ENCODE data around the gene NEB. TPM values are rescaled to one million over a fixed set of nuclear protein-coding genes. Genes with fewer than 3 reads are reported as not detected.
A peak's percentile ranks its signal among the peaks of the same experiment; 100 is the strongest.

The NEB gene
- total RNA-seq, 1 donor from 2014 or later, result 0.39 TPM

DNA sequence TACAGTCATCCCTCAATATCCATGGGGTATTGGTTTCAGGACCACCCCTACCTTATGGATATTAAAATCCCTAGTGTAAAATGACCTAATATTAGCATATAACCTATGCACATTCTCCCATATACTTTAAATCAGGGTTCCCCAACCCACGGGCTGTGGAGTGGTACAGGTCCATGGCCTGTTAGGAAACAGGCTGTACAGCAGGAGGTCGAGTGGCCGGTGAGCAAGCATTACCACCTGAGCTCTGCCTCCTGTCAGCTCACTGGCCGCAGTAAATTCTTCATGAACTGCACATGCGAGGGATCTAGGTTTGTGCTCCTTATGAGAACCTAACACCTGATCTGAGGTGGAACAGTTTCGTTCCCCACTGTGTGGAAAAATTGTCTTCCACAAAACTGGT, 250.7 kb downstream of the NEB start:
- no peak for DNase-seq (ENCODE audit: low read depth in 2 of 2)

DNA sequence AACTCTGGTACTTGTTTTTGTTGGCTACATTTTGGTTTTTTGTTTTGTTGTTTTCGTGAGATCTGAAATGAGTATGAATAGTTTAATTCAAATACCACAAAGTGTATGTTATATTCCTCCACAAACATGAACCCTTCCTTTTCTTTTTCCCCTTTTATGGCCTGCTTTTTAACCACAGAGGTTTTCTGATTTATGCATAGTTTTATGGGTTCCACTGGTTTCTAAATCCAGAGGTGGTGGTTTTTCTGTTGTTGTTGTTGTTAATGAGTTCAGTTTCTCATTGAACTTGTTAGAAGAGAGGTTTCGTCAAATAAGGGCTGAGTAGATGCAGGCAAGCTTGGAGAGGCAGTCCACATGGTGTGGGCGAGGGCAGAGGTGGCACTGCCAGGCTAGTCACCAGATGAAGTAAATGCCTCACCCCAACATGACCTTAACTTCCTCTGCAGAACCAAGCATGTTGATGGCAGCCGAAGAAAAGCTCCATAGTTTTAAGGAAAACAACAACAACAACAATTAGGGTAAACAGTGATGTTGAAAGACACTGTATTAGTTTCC, 252.0 kb downstream of the NEB start:
- no peak for DNase-seq (ENCODE audit: low read depth in 2 of 2)

DNA sequence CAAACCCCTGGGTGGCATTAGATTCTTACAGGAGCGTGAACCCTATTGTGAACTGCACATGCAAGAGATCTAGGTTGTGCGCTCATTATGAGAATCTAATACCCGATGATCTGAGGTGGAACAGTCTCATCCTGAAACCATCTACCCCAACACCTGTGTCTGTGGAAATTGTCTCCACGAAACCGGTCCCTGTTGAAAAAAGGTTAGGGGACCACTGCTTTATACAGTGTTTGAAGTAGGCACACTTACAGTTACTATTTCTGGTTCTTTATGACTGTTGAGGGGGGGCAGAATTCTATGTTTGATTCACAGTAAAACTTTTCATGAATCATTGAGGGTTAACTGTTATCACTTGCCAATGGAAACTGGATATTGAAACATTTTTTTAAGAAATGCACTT, 252.5 kb downstream of the NEB start:
- no peak for DNase-seq (ENCODE audit: low read depth in 2 of 2)

DNA sequence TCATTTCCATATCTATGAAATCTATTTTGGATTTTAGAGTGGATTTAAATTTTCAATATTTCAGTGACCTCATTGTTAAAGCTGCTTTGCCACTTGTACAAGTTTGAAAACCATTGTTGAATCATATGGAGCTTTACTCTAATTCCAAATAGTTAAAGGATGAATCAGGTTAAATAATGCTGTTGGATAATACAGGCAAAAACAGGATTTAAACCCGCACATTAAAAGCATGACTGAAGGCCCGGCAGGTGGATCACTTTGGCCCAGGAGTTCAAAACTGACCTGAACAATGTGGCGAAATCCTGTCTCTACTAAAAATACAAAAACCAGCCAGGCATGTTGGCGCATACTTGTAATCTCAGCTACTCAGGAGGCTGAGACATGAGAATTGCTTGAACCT, 256.3 kb downstream of the NEB start:
- no peak for DNase-seq (ENCODE audit: low read depth in 2 of 2)

DNA sequence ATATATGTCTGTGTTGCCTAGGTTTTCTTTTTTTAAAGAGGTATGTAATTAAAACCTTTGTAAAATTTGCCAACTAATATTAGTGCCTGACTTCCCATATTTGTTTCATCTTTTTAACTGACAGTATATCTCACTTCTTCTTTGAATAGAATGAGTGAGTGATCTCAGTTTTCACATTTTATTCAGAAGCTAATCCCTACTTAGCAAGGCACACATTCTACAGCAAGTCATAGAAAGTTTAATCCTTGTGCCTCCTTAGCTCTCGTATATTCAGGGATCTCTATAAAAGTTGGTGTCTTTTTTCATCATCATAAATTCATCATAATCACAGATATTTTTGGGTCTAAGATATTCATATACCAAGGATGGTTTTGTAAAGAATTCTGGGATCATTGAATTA, 258.0 kb downstream of the NEB start:
- DNase-seq (ENCODE audit: low read depth in 2 of 2), result no peak

DNA sequence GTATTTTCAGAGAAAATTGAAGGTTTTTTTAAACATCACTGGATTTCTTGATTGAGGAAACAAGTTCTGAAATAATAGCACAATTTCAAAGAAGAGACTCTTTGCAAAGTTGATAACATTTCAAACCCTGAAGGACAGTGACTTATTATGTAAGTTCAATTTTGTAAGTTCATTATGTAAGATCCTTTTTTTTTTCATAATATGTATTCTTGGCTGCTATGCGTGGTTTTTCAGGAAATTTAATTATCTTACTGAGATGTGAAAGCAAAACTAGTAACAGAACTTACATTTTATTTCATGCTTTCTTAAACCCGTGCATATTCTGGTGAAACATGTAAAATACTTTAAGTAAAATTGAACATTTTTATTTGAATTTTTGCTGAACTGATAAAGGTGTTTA, 259.2 kb downstream of the NEB start:
- no peak for DNase-seq (ENCODE audit: low read depth in 2 of 2)

DNA sequence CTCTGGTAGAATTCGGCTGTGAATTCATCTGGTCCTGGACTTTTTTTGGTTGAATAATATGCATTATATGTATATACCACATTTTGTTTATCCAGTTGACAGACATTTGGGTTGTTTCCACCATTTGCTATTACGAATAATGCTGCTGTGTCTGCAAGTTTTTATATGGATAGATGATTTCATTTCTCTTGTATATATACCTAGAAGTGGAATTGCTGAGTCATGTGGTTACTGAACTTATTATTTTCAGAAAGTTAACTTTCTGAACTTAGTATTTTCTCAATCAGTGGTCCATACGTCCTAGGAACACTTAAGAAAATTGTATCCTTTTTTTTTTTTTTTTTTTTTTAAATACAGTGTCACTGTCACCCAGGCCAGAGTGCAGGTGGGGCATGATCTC, 261.3 kb downstream of the NEB start:
- no peak for DNase-seq (ENCODE audit: low read depth in 2 of 2)

DNA sequence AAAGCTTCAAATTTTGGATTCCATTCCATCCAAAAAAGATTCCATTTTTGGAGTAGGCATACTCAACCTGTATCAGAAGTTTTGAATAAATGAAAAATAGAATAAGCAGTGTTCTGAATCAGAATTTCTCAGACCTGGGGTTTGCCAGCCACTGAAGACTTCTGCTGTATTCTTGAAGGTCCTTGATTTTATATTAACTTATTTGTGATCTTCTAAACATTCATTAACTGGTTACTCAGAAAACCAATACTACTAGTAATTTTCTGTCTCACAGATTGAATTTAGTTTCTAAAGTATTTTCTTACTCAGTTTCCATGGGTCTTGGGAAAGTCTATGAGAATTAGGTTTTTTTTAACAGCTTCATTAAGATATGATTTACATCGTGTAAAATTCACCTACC, 263.7 kb downstream of the NEB start:
- no peak for DNase-seq (ENCODE audit: low read depth in 2 of 2)

DNA sequence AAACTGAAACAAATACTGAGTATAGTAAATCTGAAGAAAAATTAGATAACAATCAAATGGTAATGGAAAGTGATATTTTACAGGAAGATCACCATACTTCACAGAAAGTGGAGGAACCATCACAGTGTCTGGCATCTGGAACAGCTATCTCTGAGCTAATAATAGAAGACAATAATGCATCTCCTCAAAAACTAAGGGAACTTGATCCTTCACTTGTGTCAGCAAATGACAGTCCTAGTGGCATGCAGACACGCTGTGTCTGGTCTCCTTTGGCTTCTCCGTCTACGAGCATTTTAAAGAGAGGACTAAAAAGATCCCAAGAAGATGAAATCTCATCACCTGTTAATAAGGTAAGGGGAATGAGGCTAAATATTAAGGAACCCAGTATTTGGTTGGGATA, 268.5 kb downstream of the NEB start:
- no peak for DNase-seq (ENCODE audit: low read depth in 2 of 2)

DNA sequence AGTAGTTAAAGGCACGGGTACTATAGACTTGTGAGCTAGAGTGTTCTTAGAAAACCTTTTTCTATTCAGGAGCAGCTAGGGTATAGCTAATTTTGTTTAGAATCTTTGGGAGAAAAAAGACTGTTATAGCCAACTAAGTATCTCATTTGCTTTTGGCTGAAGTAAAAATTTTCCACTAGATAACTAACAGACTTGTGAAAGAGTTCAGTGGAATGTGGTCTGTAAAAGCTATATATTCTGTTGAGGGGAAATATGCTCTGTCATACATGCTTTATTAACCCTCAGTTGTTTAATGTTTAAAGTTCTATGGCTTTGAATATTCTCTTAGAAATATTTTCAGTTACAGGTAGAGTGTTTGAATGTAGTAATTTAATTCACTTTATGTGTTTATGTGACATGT, 274.9 kb downstream of the NEB start:
- DNase-seq (ENCODE audit: low read depth in 2 of 2), result peak in 1 of 2 donors; percentile 10

DNA sequence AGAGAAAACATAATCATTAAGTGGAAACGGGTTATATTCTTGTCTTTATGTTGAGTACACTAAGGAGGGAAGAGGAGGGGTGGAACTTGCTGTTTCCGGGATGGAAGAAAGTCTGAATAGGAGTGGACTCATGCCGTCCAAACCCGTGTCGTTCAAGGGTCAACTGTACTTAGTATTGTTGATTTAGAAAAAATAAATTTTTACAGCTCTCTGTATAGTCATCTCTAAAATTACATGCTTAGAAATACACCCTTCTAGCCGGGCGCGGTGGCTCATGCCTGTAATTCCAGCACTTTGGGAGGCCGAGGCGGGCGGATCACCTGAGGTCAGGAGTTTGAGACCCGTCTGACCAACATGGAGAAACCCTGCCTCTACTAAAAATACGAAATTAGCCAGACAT, 295.1 kb downstream of the NEB start:
- DNase-seq (ENCODE audit: low read depth in 2 of 2), result no peak

DNA sequence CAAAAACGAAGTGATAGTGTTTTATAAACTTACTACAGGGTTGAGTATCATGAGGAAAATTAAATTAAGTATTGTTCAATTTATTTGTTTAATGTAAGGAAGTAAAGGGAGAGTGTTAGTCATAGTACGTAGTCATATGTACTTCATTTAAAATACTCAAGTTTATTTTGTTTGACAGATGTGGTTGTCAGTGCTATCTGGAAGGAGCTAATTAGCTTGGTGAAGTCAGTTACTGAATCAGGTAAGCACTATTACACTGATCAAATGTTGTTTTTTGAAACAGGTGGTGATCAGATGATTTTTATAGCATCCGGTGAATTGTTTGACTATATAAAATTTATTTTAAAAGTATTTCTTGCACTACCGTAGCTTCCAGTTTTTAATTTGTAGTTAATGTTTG, 295.8 kb downstream of the NEB start:
- no peak for DNase-seq (ENCODE audit: low read depth in 2 of 2)

DNA sequence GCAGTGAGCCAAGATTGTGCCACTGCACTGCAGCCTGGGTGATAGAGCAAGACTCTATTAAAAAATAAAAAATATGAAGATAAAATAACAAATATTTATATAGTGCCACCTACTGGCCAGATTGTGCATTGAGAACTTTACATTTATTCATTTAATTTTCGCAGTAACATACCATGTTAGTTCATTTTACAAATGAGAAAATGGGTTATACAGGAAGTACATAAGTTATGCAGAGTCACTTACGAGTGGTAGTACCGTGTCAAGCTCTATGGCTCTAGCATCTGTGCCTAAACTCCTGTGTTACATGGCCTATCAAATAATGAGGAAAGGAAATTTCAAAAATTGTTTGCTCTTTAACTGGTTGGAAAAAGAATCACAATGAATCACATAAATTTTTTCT, 296.6 kb downstream of the NEB start:
- peak; percentile 11 to 30 for DNase-seq (ENCODE audit: low read depth in 2 of 2)

Other genes with a start within 250 kb of the NEB start
- gene ARL5A, start 93.9 kb upstream of the NEB start, total RNA-seq, result 52.9 and 66.4 TPM in 2 replicates

All from dermis microvascular lymphatic vessel endothelial cell (primary cell).